K562 (cell line): ENCODE measurements around the gene CCDC136. TPM values are rescaled to one million over a fixed set of nuclear protein-coding genes. Genes with fewer than 3 reads are reported as not detected.

Experiments used
- ATAC-seq: fragments of 200-7000 bp; cut with Tn5 transposase; 3 replicates; pipeline ENCODE4 v1.9.1; 2020; ENCODE audit warnings: moderate library complexity
- BruUV-seq: library from RNA; stranded (reverse); fragments of 400-500 nt; replicated peaks from 2 replicates; lab custom pipeline; 2021; lab: Mats Ljungman, UMichigan
- CTCF ChIA-PET: fragments of 300-600 bp; formaldehyde crosslinking; extraction: SDS; loops from one replicate; lab custom pipeline; 2021; ENCODE audit warnings: low intra/inter-chr PET ratio; lab: Yijun Ruan, JAX
- POLR2A ChIA-PET: fragments of 300-600, 350-650 bp; sonication (Branson Sonifier 250); formaldehyde crosslinking; extraction: SDS; loops from one replicate; lab custom pipeline; 2021; ENCODE audit warnings: antibody characterized with exemption, inconsistent platforms; lab: Yijun Ruan, JAX
- DNase-seq, 4 experiments: peaks; one replicate each; pipeline versions ENCODE4 v3.0.0 to v3.0.0-alpha.2; 2011 to 2018; ENCODE audit warnings: low spot score in 3 of 4, mixed read lengths in 3 of 4; ENCODE audit errors: extremely low read depth in 1 of 4
- FAIRE-seq: peaks from 2 replicates; lab custom pipeline; 2011; peaks lifted over from hg19 to GRCh38; lab: Jason Lieb, UNC
- H2AFZ ChIP-seq: 2 replicates; pipeline ENCODE4 v1.6.0; 2011; ENCODE audit warnings: low read depth, low read length, control low read depth, inconsistent platforms
- H3K27ac ChIP-seq: fragments of 200-600 bp; 3 replicates; pipeline ENCODE4 v1.8.0; 2011; ENCODE audit warnings: low read depth, mild to moderate bottlenecking, control low read depth, inconsistent platforms, low read length, moderate library complexity, mixed read lengths; ENCODE audit errors: extremely low read depth
- H3K27me3 ChIP-seq, 2 experiments: fragments of 300-600 bp in 1 of 2; 2 replicates in 1 of 2; 3 replicates in 1 of 2; pipeline versions ENCODE4 v1.6.0 to v1.8.0; 2011; ENCODE audit warnings: inconsistent platforms in 2 of 2, low read length in 2 of 2, mild to moderate bottlenecking in 1 of 2, mixed read lengths in 1 of 2, moderate library complexity in 1 of 2; ENCODE audit not compliant: control insufficient read depth in 2 of 2, insufficient read depth in 2 of 2
- H3K36me3 ChIP-seq: fragments of 300-600 bp; 3 replicates; pipeline ENCODE4 v1.8.0; 2011; ENCODE audit warnings: mild to moderate bottlenecking, low read length, inconsistent platforms; ENCODE audit not compliant: control insufficient read depth, insufficient read depth
- H3K4me1 ChIP-seq, 2 experiments: fragments of 200-600 bp in 1 of 2; replicated peaks in 1 of 2; 2 replicates in 1 of 2; 3 replicates in 1 of 2; pipeline versions ENCODE4 v1.5.1 to v1.8.0; 2011; ENCODE audit warnings: inconsistent platforms in 2 of 2, low read length in 2 of 2, mild to moderate bottlenecking in 1 of 2, mixed read lengths in 1 of 2, moderate library complexity in 1 of 2; ENCODE audit not compliant: control insufficient read depth in 2 of 2, insufficient read depth in 2 of 2
- H3K4me2 ChIP-seq: 2 replicates; pipeline ENCODE4 v1.6.1; 2011; ENCODE audit warnings: low read length, control low read depth, inconsistent platforms, mixed read lengths; ENCODE audit not compliant: insufficient read depth
- H3K4me3 ChIP-seq: fragments of 200-600 bp; sonication (generic), shearing (Covaris generic); 2 replicates; pipeline ENCODE4 v1.5.1; 2016; ENCODE audit warnings: control low read depth, inconsistent platforms
- H3K79me2 ChIP-seq: fragments of 200-600 bp; 3 replicates; pipeline ENCODE4 v1.8.0; 2011; ENCODE audit warnings: low read length, inconsistent platforms; ENCODE audit not compliant: control insufficient read depth, insufficient read depth
- H3K9ac ChIP-seq, 2 experiments: 2 replicates each; pipeline versions ENCODE4 v1.6.0 to v1.6.1; 2011; ENCODE audit warnings: low read depth in 2 of 2, low read length in 2 of 2, control low read depth in 1 of 2, inconsistent platforms in 1 of 2, mild to moderate bottlenecking in 1 of 2, mixed read lengths in 1 of 2; ENCODE audit not compliant: insufficient read depth in 1 of 2
- H3K9me1 ChIP-seq: one replicate; pipeline ENCODE4 v1.6.0; 2011; ENCODE audit warnings: inconsistent platforms, mild to moderate bottlenecking, low read length, moderate library complexity; ENCODE audit not compliant: control insufficient read depth, insufficient read depth
- H3K9me3 ChIP-seq: replicated peaks from 2 replicates; pipeline ENCODE4 v1.5.1; 2011; ENCODE audit warnings: low read depth, low read length, inconsistent platforms; ENCODE audit not compliant: control insufficient read depth, insufficient read depth
- H4K20me1 ChIP-seq: replicated peaks from 2 replicates; pipeline ENCODE4 v1.6.1; 2011; ENCODE audit warnings: low read length, inconsistent platforms, mixed read lengths; ENCODE audit not compliant: control insufficient read depth, insufficient read depth
- CBX2 ChIP-seq: fragments of 200-600 bp; sonication (generic); IDR thresholded peaks from one replicate; pipeline ENCODE4 v1.6.1; 2012; ENCODE audit warnings: mild to moderate bottlenecking, low read length, inconsistent platforms; ENCODE audit not compliant: insufficient read depth, poor library complexity, severe bottlenecking
- HDAC1 ChIP-seq, 2 experiments: fragments of 450-650 bp; IDR thresholded peaks; 2 replicates each; pipeline ENCODE4 v1.6.1; 2016 to 2017; ENCODE audit warnings: inconsistent platforms in 1 of 2, mild to moderate bottlenecking in 1 of 2, moderate library complexity in 1 of 2
- MAX ChIP-seq: sonication (generic); formaldehyde crosslinking; IDR thresholded peaks from 2 replicates; pipeline ENCODE4 v1.9.0; 2022; ENCODE audit warnings: mild to moderate bottlenecking, missing genetic modification reagents
- MAZ ChIP-seq, 2 experiments: fragments of 450-650 bp in 1 of 2; sonication (generic) in 1 of 2; formaldehyde crosslinking; IDR thresholded peaks in 1 of 2; conservative IDR thresholded peaks in 1 of 2; 2 replicates each; pipeline versions ENCODE4 v1.4.0 to v1.5.0; 2020; ENCODE audit warnings: mild to moderate bottlenecking in 1 of 2, missing genetic modification reagents in 1 of 2
- MTF1 ChIP-seq: fragments of 250-450 bp; sonication (Bioruptor Pico); IDR thresholded peaks from 2 replicates; pipeline ENCODE4 v1.9.0; 2021; ENCODE audit warnings: moderate library complexity, mild to moderate bottlenecking, inconsistent platforms, borderline replicate concordance
- NCOA6 ChIP-seq: fragments of 450-650 bp; IDR thresholded peaks from 2 replicates; pipeline ENCODE4 v1.6.1; 2017; ENCODE audit warnings: mild to moderate bottlenecking
- PHF21A ChIP-seq: fragments of 450-650 bp; IDR thresholded peaks from 2 replicates; pipeline ENCODE4 v1.6.1; 2017; ENCODE audit warnings: low read depth, borderline replicate concordance
- TCF3 ChIP-seq: sonication (generic); formaldehyde crosslinking; IDR thresholded peaks from 2 replicates; pipeline ENCODE4 v1.4.0; 2020; ENCODE audit warnings: mild to moderate bottlenecking, missing genetic modification reagents
- ZKSCAN1 ChIP-seq: fragments of 150-350 bp; IDR thresholded peaks from 2 replicates; pipeline ENCODE4 v1.6.1; 2016; ENCODE audit warnings: low read depth, low read length
- ZNF232 ChIP-seq: sonication (generic); formaldehyde crosslinking; IDR thresholded peaks from 2 replicates; pipeline ENCODE4 v1.8.0; 2022; ENCODE audit warnings: mild to moderate bottlenecking, missing genetic modification reagents
- ZNF324 ChIP-seq: fragments of 250-450 bp; sonication (Bioruptor Pico); IDR thresholded peaks from 2 replicates; pipeline ENCODE4 v1.4.0; 2020; ENCODE audit warnings: mild to moderate bottlenecking
- ZZZ3 ChIP-seq: fragments of 450-650 bp; IDR thresholded peaks from 2 replicates; pipeline ENCODE4 v1.6.1; 2016; ENCODE audit warnings: antibody characterized with exemption, mild to moderate bottlenecking, moderate library complexity
- WGBS: fragments of 100-300 bp; shearing (Covaris generic); methylation state at CpG from one replicate; pipeline ENCODE4 v1.1.6; 2016; ENCODE audit warnings: low coverage, mixed read lengths; ENCODE audit not compliant: insufficient coverage; ENCODE audit errors: missing lambda C conversion rate; 5-methylcytosine and 5-hydroxymethylcytosine counted together
- in situ Hi-C: fragments of 300-500 bp; cut with MboI; formaldehyde crosslinking; loops from 4 replicates; pipeline ENCODE4 v1.15.0; 2018; ENCODE audit warnings: inconsistent platforms, mixed read lengths
- intact Hi-C: fragments of 100-400 bp; cut with micrococcal nuclease; formaldehyde crosslinking; loops from 2 replicates; pipeline ENCODE4 v1.14.2; 2022
- polyA plus RNA-seq, 8 experiments: library from polyadenylated mRNA; depleted of rRNA in 4 of 8; stranded (reverse) in 5 of 8; unstranded in 3 of 8; fragments of >200 nt; fragmentation: Nextera tagmentation in 2 of 8; fragmentation: Illumina TruSeq in 1 of 8; extraction: Ambion mirVana in 2 of 8; extraction: Trizol in 1 of 8; gene quantifications; 2 replicates each; pipeline versions ENCODE4 v1.2.1 to v1.2.3, GENCODE V29; 2011 to 2014; ENCODE audit warnings: inconsistent platforms in 1 of 8, missing spikeins in 1 of 8
- total RNA-seq, 7 experiments: library from RNA; depleted of rRNA in 6 of 7; stranded (reverse); fragments of >200 nt in 6 of 7; fragmentation: Illumina TruSeq in 2 of 7; extraction: Trizol in 2 of 7; gene quantifications; 2 replicates each; pipeline versions ENCODE4 v1.2.1 to v1.2.3, GENCODE V29; 2011 to 2021; ENCODE audit warnings: low replicate concordance in 1 of 7
- TF ChIP-seq, protein P1 (sequence below): fragments of 250-450 bp; sonication (Bioruptor Pico); IDR thresholded peaks from 2 replicates; pipeline ENCODE4 v1.8.0; 2021; ENCODE audit warnings: moderate library complexity, mild to moderate bottlenecking, inconsistent platforms
- TF ChIP-seq, protein P2 (sequence below): fragments of 450-650 bp; IDR thresholded peaks from 2 replicates; pipeline ENCODE4 v1.6.1; 2016; ENCODE audit warnings: mild to moderate bottlenecking
- TF ChIP-seq, protein P3 (sequence below): conservative IDR thresholded peaks from 2 replicates; pipeline ENCODE4 v1.6.1; 2011; ENCODE audit warnings: low read depth, mild to moderate bottlenecking, low read length; ENCODE audit not compliant: control insufficient read depth

CCDC136 gene
- total and polyA plus RNA-seq, 9 of the 15 experiments (the other 6 are each of a cell fraction or from before 2014, with no cell fraction given): 2.4 to 40.8 (median 26.5) TPM

DNA sequence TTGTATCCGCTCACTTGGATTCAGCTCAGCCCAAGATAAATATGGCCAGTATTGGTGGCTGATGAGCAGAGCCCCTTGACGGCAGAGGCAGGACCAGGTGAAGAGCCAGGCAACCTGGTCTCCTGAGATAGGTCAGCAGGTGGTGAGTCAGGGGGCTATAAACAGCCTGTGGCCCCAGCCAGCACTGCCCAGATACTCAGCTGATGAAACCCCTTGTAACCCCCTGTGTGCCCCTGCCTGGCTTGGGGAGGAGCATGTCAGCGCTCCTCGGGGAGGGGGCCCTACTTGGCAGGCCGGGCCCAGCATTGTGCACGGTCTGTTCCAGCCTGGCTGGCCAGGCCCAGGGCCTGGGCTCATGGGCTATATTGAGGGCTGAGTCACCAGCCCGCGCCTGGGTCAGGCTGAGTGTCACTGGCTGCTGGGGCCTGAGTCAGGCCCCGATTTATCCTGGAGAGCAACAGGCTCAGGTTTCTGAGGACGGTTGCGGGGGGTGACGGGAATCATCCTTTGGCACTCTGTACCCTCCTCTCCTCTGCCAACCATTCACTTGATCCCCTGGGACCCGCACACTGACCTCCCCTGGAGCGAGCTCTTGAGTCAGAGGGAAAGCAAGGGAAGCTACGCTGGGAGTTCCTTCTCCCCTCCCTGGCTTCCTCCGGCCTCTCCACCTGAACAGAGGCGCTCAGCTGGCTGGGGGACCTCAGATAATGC, 35.6 kb downstream of the CCDC136 start (continued):
- TF ChIP-seq HDAC1 (IDR thresholded peaks at IDR 0.05) (peak in 1 of 2 experiments; percentile 78; a peak in 2 of 4 replicates), ZKSCAN1 (0 out of 2 replicates have a peak, but pooled peaks have one; percentile 36), NCOA6 (no peak), MAX (no peak), MTF1 (CRISPR knock-in tag) (no peak), PHF21A (peak; percentile 100)
- TF ChIP-seq, protein P1, sequence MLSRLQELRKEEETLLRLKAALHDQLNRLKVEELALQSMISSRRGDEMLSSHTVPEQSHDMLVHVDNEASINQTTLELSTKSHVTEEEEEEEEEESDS (CRISPR knock-in tag): no peak

DNA sequence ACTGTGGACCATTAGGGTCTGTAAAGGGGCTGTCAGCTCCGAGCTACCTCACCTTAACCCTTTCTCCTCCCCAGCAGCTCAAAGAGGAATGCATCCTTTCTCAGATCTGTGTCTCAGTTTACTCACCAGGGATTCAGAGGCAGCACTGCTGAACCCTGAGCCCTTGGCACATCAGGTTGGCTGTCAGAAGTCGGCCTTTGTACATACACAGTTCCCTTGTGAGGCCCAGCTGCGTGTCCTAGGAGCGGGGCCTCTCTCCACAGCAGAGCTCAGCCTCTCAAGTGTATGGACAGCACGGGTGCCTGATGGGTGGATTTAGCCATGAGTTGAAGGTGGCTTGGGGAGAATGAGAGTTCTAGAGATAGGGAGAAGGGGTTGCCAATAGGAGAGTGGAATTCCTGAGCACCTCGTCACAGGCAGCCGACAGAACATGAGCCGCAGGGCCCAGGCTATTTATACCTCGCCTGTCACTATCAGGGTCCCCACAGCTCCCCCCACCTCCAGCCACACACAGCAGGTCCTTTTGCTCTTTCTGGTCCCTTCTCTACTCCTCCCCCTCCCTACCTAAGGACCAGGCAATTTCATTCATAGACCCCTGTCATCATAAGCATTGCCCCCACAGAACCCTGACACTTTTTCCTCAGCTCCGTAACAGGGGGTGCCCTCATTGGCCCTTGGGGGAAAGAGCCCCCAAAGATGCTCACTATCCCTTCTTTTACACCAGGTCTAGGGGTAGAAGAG, 36.4 kb downstream of the CCDC136 start:
- POLR2A ChIA-PET: interaction anchor here (0.6 to 3.3 kb wide), 12 partner anchors 8 to 889 kb away, joined by 3 to 19 read pairs (median 7); partner anchors contain the start of genes CALU and CCDC136
- in situ Hi-C loops: no loop called here
- FAIRE-seq (peak; percentile 69), DNase-seq (peak in 2 of 4 experiments; percentile 51 to 75), ATAC-seq (no peak)
- intact Hi-C loops: no loop called here
- H3K79me2 ChIP-seq: peaks cover 33% of the 10 kb centered on the region
- peak overlapping the region; percentile 56 for H3K4me2 ChIP-seq
- peak overlapping the region; percentile 72 for H3K27ac ChIP-seq
- WGBS: 25% methylated on average over 10 of the region's 10 CpGs
- BruUV-seq: no TSS peak
- no peaks in the 10 kb centered on the region for H3K9me1 ChIP-seq
- H3K27me3 ChIP-seq: no peaks in the 10 kb centered on the region
- no peak overlapping the region for H3K4me3 ChIP-seq
- peaks cover 37 to 59% of the 10 kb centered on the region in 2 experiments for H3K4me1 ChIP-seq
- H3K9me3 ChIP-seq: no peaks in the 10 kb centered on the region
- H2AFZ ChIP-seq: peak overlapping the region; percentile 56
- CTCF ChIA-PET: no interaction called here
- H4K20me1 ChIP-seq: no peaks in the 10 kb centered on the region
- H3K9ac ChIP-seq: peak overlapping the region; percentile 55 to 80; a peak in 3 of 4 replicates
- peaks cover 5% of the 10 kb centered on the region; the same call in 1 of the 3 replicates for H3K36me3 ChIP-seq
- TF ChIP-seq MAZ (CRISPR knock-in tag; conservative IDR thresholded peaks at IDR 0.05 in 1 of 2, IDR thresholded peaks at IDR 0.05 in 1 of 2): peak in 1 of 2 experiments; percentile 36; a peak in 1 of 4 replicates
- no peak for TF ChIP-seq ZZZ3
- 0 out of 2 replicates have a peak, but pooled peaks have one; percentile 30 for TF ChIP-seq ZNF324 (CRISPR knock-in tag)
- TF ChIP-seq, protein P2, sequence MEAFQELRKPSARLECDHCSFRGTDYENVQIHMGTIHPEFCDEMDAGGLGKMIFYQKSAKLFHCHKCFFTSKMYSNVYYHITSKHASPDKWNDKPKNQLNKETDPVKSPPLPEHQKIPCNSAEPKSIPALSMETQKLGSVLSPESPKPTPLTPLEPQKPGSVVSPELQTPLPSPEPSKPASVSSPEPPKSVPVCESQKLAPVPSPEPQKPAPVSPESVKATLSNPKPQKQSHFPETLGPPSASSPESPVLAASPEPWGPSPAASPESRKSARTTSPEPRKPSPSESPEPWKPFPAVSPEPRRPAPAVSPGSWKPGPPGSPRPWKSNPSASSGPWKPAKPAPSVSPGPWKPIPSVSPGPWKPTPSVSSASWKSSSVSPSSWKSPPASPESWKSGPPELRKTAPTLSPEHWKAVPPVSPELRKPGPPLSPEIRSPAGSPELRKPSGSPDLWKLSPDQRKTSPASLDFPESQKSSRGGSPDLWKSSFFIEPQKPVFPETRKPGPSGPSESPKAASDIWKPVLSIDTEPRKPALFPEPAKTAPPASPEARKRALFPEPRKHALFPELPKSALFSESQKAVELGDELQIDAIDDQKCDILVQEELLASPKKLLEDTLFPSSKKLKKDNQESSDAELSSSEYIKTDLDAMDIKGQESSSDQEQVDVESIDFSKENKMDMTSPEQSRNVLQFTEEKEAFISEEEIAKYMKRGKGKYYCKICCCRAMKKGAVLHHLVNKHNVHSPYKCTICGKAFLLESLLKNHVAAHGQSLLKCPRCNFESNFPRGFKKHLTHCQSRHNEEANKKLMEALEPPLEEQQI: no peak
- TF ChIP-seq ZNF232: no peak
- TF ChIP-seq TCF3 (CRISPR knock-in tag): no peak
- TF ChIP-seq CBX2: no peak
- TF ChIP-seq, protein P3, sequence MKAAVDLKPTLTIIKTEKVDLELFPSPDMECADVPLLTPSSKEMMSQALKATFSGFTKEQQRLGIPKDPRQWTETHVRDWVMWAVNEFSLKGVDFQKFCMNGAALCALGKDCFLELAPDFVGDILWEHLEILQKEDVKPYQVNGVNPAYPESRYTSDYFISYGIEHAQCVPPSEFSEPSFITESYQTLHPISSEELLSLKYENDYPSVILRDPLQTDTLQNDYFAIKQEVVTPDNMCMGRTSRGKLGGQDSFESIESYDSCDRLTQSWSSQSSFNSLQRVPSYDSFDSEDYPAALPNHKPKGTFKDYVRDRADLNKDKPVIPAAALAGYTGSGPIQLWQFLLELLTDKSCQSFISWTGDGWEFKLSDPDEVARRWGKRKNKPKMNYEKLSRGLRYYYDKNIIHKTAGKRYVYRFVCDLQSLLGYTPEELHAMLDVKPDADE: no peak
